NOMO-1 treated with DMSO at 0.1 percent for 48 hours (cell line): ENCODE results near the gene FAM210B.
"Not testable (repeated sequence)": the region's sequence is repeated elsewhere in the genome, so short reads cannot be mapped to it uniquely, and the experiment has no call there.

Source experiments
- DNase-seq: peaks from one replicate; lab custom pipeline; 2025; ENCODE audit not compliant: unreplicated experiment; lab: John Stamatoyannopoulos, UW

The FAM210B gene

GRCh38 chr20:56360133-56360907 lies 1.5 kb downstream of the FAM210B start:
- DNase-seq = no peak

GRCh38 chr20:56360908-56361205 lies 2.1 kb downstream of the FAM210B start:
- DNase-seq = no peak

- DNase-seq = no peak
These were observed 3.1 kb downstream of the FAM210B start for GRCh38 chr20:56361900-56362299.

GRCh38 chr20:56362833-56363413 lies 4.1 kb downstream of the FAM210B start:
- no peak for DNase-seq

GRCh38 chr20:56363491-56363890 lies 4.7 kb downstream of the FAM210B start:
- no peak for DNase-seq

GRCh38 chr20:56368351-56369134 lies 9.8 kb downstream of the FAM210B start:
- no peak for DNase-seq

- DNase-seq = no peak
These were observed 10.4 kb downstream of the FAM210B start for GRCh38 chr20:56369179-56369578.

GRCh38 chr20:56371977-56372376 lies 13.2 kb downstream of the FAM210B start:
- no peak for DNase-seq

- DNase-seq = no peak
These were observed 14.1 kb downstream of the FAM210B start for GRCh38 chr20:56372850-56373249.

- peak; percentile 95 for DNase-seq
These were observed 15.2 kb downstream of the FAM210B start for GRCh38 chr20:56373942-56374341.

GRCh38 chr20:56376331-56376730 lies 17.6 kb downstream of the FAM210B start:
- peak; percentile 32 for DNase-seq

GRCh38 chr20:56378386-56378785 lies 19.6 kb downstream of the FAM210B start:
- no peak for DNase-seq

- no peak for DNase-seq
These were observed 21.6 kb downstream of the FAM210B start for GRCh38 chr20:56380375-56380774.

- DNase-seq = no peak
These were observed 22.7 kb downstream of the FAM210B start for GRCh38 chr20:56381501-56381900.

- no peak for DNase-seq
These were observed 23.9 kb downstream of the FAM210B start for GRCh38 chr20:56382696-56383095.

GRCh38 chr20:56383334-56383733 lies 24.6 kb downstream of the FAM210B start:
- no peak for DNase-seq

GRCh38 chr20:56385130-56385529 lies 26.4 kb downstream of the FAM210B start:
- no peak for DNase-seq

- no peak for DNase-seq
These were observed 27.4 kb downstream of the FAM210B start for GRCh38 chr20:56386219-56386618.

- no peak for DNase-seq
These were observed 30.1 kb downstream of the FAM210B start for GRCh38 chr20:56388882-56389281.

- no peak for DNase-seq
These were observed 31.0 kb downstream of the FAM210B start for GRCh38 chr20:56389807-56390206.

- not testable (repeated sequence) for DNase-seq
These were observed 31.6 kb downstream of the FAM210B start for GRCh38 chr20:56390396-56390795.

GRCh38 chr20:56391037-56391436 lies 32.3 kb downstream of the FAM210B start:
- DNase-seq = peak; percentile 57
